Neural progenitor cell (in vitro differentiated cells): ENCODE measurements around the gene PRDM4. TPM values are rescaled to one million over a fixed set of nuclear protein-coding genes. Genes with fewer than 3 reads are reported as not detected.

Experiments used
- DNase-seq: peaks from one replicate; pipeline ENCODE4 v3.0.0-alpha.2; 2016; ENCODE audit warnings: low spot score
- H2AFZ ChIP-seq: fragments of 200-600 bp; sonication (generic); replicated peaks from 2 replicates; pipeline ENCODE4 v1.6.1; 2016; ENCODE audit warnings: antibody characterized with exemption
- H3F3A ChIP-seq: fragments of 200-600 bp; sonication (generic); 2 replicates; pipeline ENCODE4 v1.6.1; 2016; ENCODE audit warnings: antibody characterized with exemption, low read depth
- H3K27ac ChIP-seq: fragments of 200-600 bp; sonication (generic); 2 replicates; pipeline ENCODE4 v1.5.1; 2016; ENCODE audit warnings: mild to moderate bottlenecking
- H3K27me3 ChIP-seq: fragments of 200-600 bp; sonication (generic); 2 replicates; pipeline ENCODE4 v1.6.1; 2016; ENCODE audit warnings: mild to moderate bottlenecking, moderate library complexity
- H3K36me3 ChIP-seq: fragments of 200-600 bp; sonication (generic); 2 replicates; pipeline ENCODE4 v1.5.1; 2016
- H3K4me1 ChIP-seq: fragments of 200-600 bp; sonication (generic); 2 replicates; pipeline ENCODE4 v1.6.1; 2016; ENCODE audit warnings: mixed run types
- H3K4me2 ChIP-seq: fragments of 200-600 bp; sonication (generic); 2 replicates; pipeline ENCODE4 v1.6.1; 2016
- H3K4me3 ChIP-seq: fragments of 200-600 bp; sonication (generic); 2 replicates; pipeline ENCODE4 v1.5.1; 2016
- H3K79me2 ChIP-seq: fragments of 200-600 bp; sonication (generic); 2 replicates; pipeline ENCODE4 v1.6.1; 2016; ENCODE audit warnings: low read depth
- H3K9ac ChIP-seq: fragments of 200-600 bp; sonication (generic); 2 replicates; pipeline ENCODE4 v1.6.1; 2016
- H3K9me3 ChIP-seq: fragments of 200-600 bp; sonication (generic); 2 replicates; pipeline ENCODE4 v1.5.1; 2016; ENCODE audit warnings: low read depth
- H4K20me1 ChIP-seq: fragments of 200-600 bp; sonication (generic); 2 replicates; pipeline ENCODE4 v1.6.1; 2016; ENCODE audit warnings: low read depth
- H3K27ac Mint-ChIP-seq: 3 replicates; pipeline ENCODE4 v1.8.0; 2021; ENCODE audit warnings: mixed read lengths
- H3K27me3 Mint-ChIP-seq: 2 replicates; pipeline ENCODE4 v1.8.0; 2022; ENCODE audit warnings: low read depth, mild to moderate bottlenecking, inconsistent platforms, moderate library complexity, mixed read lengths; ENCODE audit not compliant: insufficient read depth
- H3K36me3 Mint-ChIP-seq: 3 replicates; pipeline ENCODE4 v1.8.0; 2021; ENCODE audit warnings: mixed read lengths
- H3K4me1 Mint-ChIP-seq: 3 replicates; pipeline ENCODE4 v1.8.0; 2021; ENCODE audit warnings: mixed read lengths
- H3K4me3 Mint-ChIP-seq: 3 replicates; pipeline ENCODE4 v1.8.0; 2021; ENCODE audit warnings: mild to moderate bottlenecking, moderate library complexity, mixed read lengths
- H3K9me3 Mint-ChIP-seq: 3 replicates; pipeline ENCODE4 v1.8.0; 2020; ENCODE audit warnings: mixed read lengths
- EZH2 ChIP-seq: fragments of 200-600 bp; sonication (generic); IDR thresholded peaks from 2 replicates; pipeline ENCODE4 v1.6.1; 2017; ENCODE audit warnings: antibody characterized with exemption, mild to moderate bottlenecking, moderate library complexity
- EZH2phosphoT487 ChIP-seq: fragments of 200-600 bp; sonication (generic); IDR thresholded peaks from 2 replicates; pipeline ENCODE4 v1.6.1; 2017; ENCODE audit warnings: antibody characterized with exemption
- total RNA-seq: library from RNA; depleted of rRNA; stranded (reverse); fragments of >200 nt; gene quantifications from 2 replicates; pipeline ENCODE4 v1.2.3, GENCODE V29; 2015; ENCODE audit warnings: low replicate concordance
- TF ChIP-seq, protein P1 (sequence below): fragments of 200-600 bp; sonication (generic); IDR thresholded peaks from 2 replicates; pipeline ENCODE4 v1.5.1; 2017; ENCODE audit warnings: antibody characterized with exemption, mild to moderate bottlenecking

Gene PRDM4
- total RNA-seq, 1 donor from 2014 or later = 19.3 TPM

GRCh38 chr12:107779077-107779831 is 18.3 kb upstream of the PRDM4 start:
- H3K27ac ChIP-seq = no peak overlapping the region
- H3K4me3 Mint-ChIP-seq = no peak overlapping the region
- TF ChIP-seq EZH2phosphoT487 (no peak), EZH2 (no peak)
- TF ChIP-seq, protein P1, sequence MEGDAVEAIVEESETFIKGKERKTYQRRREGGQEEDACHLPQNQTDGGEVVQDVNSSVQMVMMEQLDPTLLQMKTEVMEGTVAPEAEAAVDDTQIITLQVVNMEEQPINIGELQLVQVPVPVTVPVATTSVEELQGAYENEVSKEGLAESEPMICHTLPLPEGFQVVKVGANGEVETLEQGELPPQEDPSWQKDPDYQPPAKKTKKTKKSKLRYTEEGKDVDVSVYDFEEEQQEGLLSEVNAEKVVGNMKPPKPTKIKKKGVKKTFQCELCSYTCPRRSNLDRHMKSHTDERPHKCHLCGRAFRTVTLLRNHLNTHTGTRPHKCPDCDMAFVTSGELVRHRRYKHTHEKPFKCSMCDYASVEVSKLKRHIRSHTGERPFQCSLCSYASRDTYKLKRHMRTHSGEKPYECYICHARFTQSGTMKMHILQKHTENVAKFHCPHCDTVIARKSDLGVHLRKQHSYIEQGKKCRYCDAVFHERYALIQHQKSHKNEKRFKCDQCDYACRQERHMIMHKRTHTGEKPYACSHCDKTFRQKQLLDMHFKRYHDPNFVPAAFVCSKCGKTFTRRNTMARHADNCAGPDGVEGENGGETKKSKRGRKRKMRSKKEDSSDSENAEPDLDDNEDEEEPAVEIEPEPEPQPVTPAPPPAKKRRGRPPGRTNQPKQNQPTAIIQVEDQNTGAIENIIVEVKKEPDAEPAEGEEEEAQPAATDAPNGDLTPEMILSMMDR = no peak
- no peak overlapping the region for H2AFZ ChIP-seq
- peaks cover 10% of the 10 kb centered on the region for H4K20me1 ChIP-seq
- H3K9me3 ChIP-seq = no peaks in the 10 kb centered on the region
- H3K4me3 ChIP-seq = no peak overlapping the region
- peaks cover 9% of the 10 kb centered on the region for H3F3A ChIP-seq
- H3K79me2 ChIP-seq = no peaks in the 10 kb centered on the region
- H3K4me1 ChIP-seq = peaks cover 6% of the 10 kb centered on the region
- H3K27ac Mint-ChIP-seq = no peak overlapping the region
- H3K36me3 ChIP-seq = no peaks in the 10 kb centered on the region
- no peaks in the 10 kb centered on the region for H3K9me3 Mint-ChIP-seq
- no peak overlapping the region for H3K4me2 ChIP-seq
- H3K9ac ChIP-seq = no peak overlapping the region
- DNase-seq = no peak
- H3K27me3 ChIP-seq = peaks cover 73% of the 10 kb centered on the region
- H3K36me3 Mint-ChIP-seq = no peaks in the 10 kb centered on the region
- peaks cover 4% of the 10 kb centered on the region for H3K4me1 Mint-ChIP-seq
- H3K27me3 Mint-ChIP-seq = peaks cover 48% of the 10 kb centered on the region

DNA sequence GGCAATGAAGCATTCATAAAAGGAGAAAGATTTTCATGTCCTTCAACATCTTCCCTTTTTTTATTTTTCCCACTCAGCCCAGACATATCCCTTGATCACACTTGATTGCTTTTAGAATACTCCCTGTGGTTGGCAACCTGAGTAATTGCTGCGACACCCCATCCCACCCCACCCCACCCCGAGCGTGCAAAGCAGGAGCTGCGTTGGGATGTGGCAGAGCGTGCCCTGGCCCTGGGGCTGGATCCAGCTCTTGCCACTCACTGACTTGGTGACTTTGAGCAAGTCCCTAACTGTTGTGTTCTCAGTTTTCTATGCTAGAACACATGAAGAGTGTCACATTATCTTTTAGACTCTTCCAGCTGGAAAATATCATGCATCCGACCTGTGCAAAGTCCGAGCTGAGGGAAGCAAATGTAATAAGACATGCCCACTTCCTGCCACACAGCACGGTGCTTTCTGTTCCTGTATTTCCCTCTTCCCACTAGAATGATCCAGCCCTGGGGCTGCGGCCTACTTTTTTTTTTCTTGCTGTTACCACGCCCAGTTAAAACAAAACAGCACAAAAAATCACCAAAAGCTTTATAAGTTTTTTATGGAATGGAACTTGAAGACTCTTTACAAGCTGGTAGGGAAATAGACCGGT is 17.6 kb upstream of the PRDM4 start:
- peaks cover 6% of the 10 kb centered on the region for H3K4me1 ChIP-seq
- no peaks in the 10 kb centered on the region for H3K36me3 ChIP-seq
- Mint-ChIP-seq H3K27me3 (peaks cover 52% of the 10 kb centered on the region), H3K4me3 (no peak overlapping the region), H3K4me1 (peaks cover 4% of the 10 kb centered on the region), H3K9me3 (no peaks in the 10 kb centered on the region), H3K36me3 (no peaks in the 10 kb centered on the region), H3K27ac (no peak overlapping the region)
- peaks cover 16% of the 10 kb centered on the region for H4K20me1 ChIP-seq
- H3K27ac ChIP-seq = no peak overlapping the region
- no peaks in the 10 kb centered on the region for H3K79me2 ChIP-seq
- H3K4me2 ChIP-seq = no peak overlapping the region
- no peak for DNase-seq
- H3K9ac ChIP-seq = no peak overlapping the region
- no peak overlapping the region for H2AFZ ChIP-seq
- peaks cover 81% of the 10 kb centered on the region for H3K27me3 ChIP-seq
- H3F3A ChIP-seq = peaks cover 9% of the 10 kb centered on the region
- TF ChIP-seq, protein P1 = no peak
- TF ChIP-seq EZH2 (no peak), EZH2phosphoT487 (no peak)
- no peak overlapping the region for H3K4me3 ChIP-seq
- no peaks in the 10 kb centered on the region for H3K9me3 ChIP-seq

- Histone ChIP-seq H3K79me2 (no peaks in the 10 kb centered on the region), H4K20me1 (peaks cover 17% of the 10 kb centered on the region), H3K4me2 (peak overlapping the region; percentile 94), H3K4me3 (no peak overlapping the region), H2AFZ (no peak overlapping the region), H3K9me3 (no peaks in the 10 kb centered on the region), H3F3A (peaks cover 9% of the 10 kb centered on the region), H3K27me3 (peaks cover 98% of the 10 kb centered on the region), H3K27ac (no peak overlapping the region), H3K9ac (no peak overlapping the region), H3K4me1 (peaks cover 6% of the 10 kb centered on the region), H3K36me3 (no peaks in the 10 kb centered on the region)
- Mint-ChIP-seq H3K36me3 (no peaks in the 10 kb centered on the region), H3K9me3 (no peaks in the 10 kb centered on the region), H3K27ac (no peak overlapping the region), H3K4me3 (peak overlapping the region; percentile 68), H3K27me3 (peaks cover 58% of the 10 kb centered on the region), H3K4me1 (peaks cover 4% of the 10 kb centered on the region)
- no peak for DNase-seq
- TF ChIP-seq EZH2phosphoT487 (no peak), EZH2 (no peak)
- TF ChIP-seq, protein P1 = no peak
Observed at GRCh38 chr12:107776171-107776570, 15.2 kb upstream of the PRDM4 start.
